Rectal smooth muscle tissue (tissue), 1 donor: Measurements from ENCODE around the gene IRX5.

ENCODE experiments used
- H3K27ac ChIP-seq: one replicate; pipeline ENCODE4 v1.7.0; 2013; ENCODE audit warnings: low read depth, low read length, inconsistent platforms
- H3K27me3 ChIP-seq: one replicate; pipeline ENCODE4 v1.7.0; 2013; ENCODE audit warnings: low read length; ENCODE audit not compliant: control insufficient read depth, insufficient read depth
- H3K36me3 ChIP-seq: one replicate; pipeline ENCODE4 v1.7.0; 2013; ENCODE audit warnings: low read length; ENCODE audit not compliant: control insufficient read depth, insufficient read depth
- H3K4me1 ChIP-seq: one replicate; pipeline ENCODE4 v1.7.0; 2013; ENCODE audit warnings: low read length; ENCODE audit not compliant: control insufficient read depth, insufficient read depth
- H3K4me3 ChIP-seq: one replicate; pipeline ENCODE4 v1.7.0; 2013; ENCODE audit warnings: low read length
- H3K9ac ChIP-seq: one replicate; pipeline ENCODE4 v1.7.0; 2013; ENCODE audit warnings: low read length

Gene IRX5

GRCh38 chr16:54923055-54923473, 7.6 kb upstream of the IRX5 start:
- Histone ChIP-seq H3K9ac (no peak overlapping the region), H3K27me3 (peaks cover 19% of the 10 kb centered on the region), H3K4me3 (no peak overlapping the region), H3K27ac (no peak overlapping the region), H3K36me3 (no peaks in the 10 kb centered on the region), H3K4me1 (no peaks in the 10 kb centered on the region)

- H3K4me1 ChIP-seq = no peaks in the 10 kb centered on the region
- no peak overlapping the region for H3K4me3 ChIP-seq
- H3K27me3 ChIP-seq = peaks cover 22% of the 10 kb centered on the region
- no peak overlapping the region for H3K27ac ChIP-seq
- H3K9ac ChIP-seq = no peak overlapping the region
- H3K36me3 ChIP-seq = no peaks in the 10 kb centered on the region
Observed at GRCh38 chr16:54923988-54924387, 6.7 kb upstream of the IRX5 start.

GRCh38 chr16:54926166-54926838, 4.4 kb upstream of the IRX5 start:
- no peak overlapping the region for H3K9ac ChIP-seq
- H3K4me1 ChIP-seq = peaks cover 11% of the 10 kb centered on the region
- no peak overlapping the region for H3K4me3 ChIP-seq
- H3K36me3 ChIP-seq = no peaks in the 10 kb centered on the region
- peaks cover 30% of the 10 kb centered on the region for H3K27me3 ChIP-seq
- no peak overlapping the region for H3K27ac ChIP-seq

- peaks cover 40% of the 10 kb centered on the region for H3K27me3 ChIP-seq
- H3K4me1 ChIP-seq = peaks cover 11% of the 10 kb centered on the region
- no peak overlapping the region for H3K4me3 ChIP-seq
- H3K9ac ChIP-seq = no peak overlapping the region
- no peaks in the 10 kb centered on the region for H3K36me3 ChIP-seq
- no peak overlapping the region for H3K27ac ChIP-seq
Observed at GRCh38 chr16:54927125-54928015, 3.3 kb upstream of the IRX5 start.

- Histone ChIP-seq H3K9ac (no peak overlapping the region), H3K4me1 (peaks cover 11% of the 10 kb centered on the region), H3K36me3 (no peaks in the 10 kb centered on the region), H3K4me3 (peak overlapping the region; percentile 40), H3K27ac (no peak overlapping the region), H3K27me3 (peaks cover 46% of the 10 kb centered on the region)
Observed at GRCh38 chr16:54928016-54928356, 2.7 kb upstream of the IRX5 start.

GRCh38 chr16:54928411-54929089, 2.1 kb upstream of the IRX5 start:
- Histone ChIP-seq H3K4me3 (peak overlapping the region; percentile 59), H3K27ac (no peak overlapping the region), H3K36me3 (no peaks in the 10 kb centered on the region), H3K9ac (no peak overlapping the region), H3K4me1 (peaks cover 11% of the 10 kb centered on the region), H3K27me3 (peaks cover 47% of the 10 kb centered on the region)

GRCh38 chr16:54929090-54930004, 1.3 kb upstream of the IRX5 start:
- Histone ChIP-seq H3K27me3 (peaks cover 48% of the 10 kb centered on the region), H3K9ac (no peak overlapping the region), H3K4me3 (peak overlapping the region; percentile 66), H3K4me1 (peaks cover 11% of the 10 kb centered on the region), H3K36me3 (no peaks in the 10 kb centered on the region), H3K27ac (no peak overlapping the region)

GRCh38 chr16:54930869-54931119, 129 bp downstream of the IRX5 start:
- no peak overlapping the region for H3K9ac ChIP-seq
- peak overlapping the region; percentile 66 for H3K4me3 ChIP-seq
- peaks cover 11% of the 10 kb centered on the region for H3K4me1 ChIP-seq
- no peaks in the 10 kb centered on the region for H3K36me3 ChIP-seq
- no peak overlapping the region for H3K27ac ChIP-seq
- H3K27me3 ChIP-seq = peaks cover 60% of the 10 kb centered on the region

GRCh38 chr16:54931120-54932014, 702 bp downstream of the IRX5 start:
- H3K4me1 ChIP-seq = peaks cover 11% of the 10 kb centered on the region

GRCh38 chr16:54932021-54932660, 1.5 kb downstream of the IRX5 start:
- H3K27me3 ChIP-seq = peaks cover 56% of the 10 kb centered on the region
- no peaks in the 10 kb centered on the region for H3K36me3 ChIP-seq
- no peak overlapping the region for H3K4me3 ChIP-seq
- no peak overlapping the region for H3K9ac ChIP-seq
- no peak overlapping the region for H3K27ac ChIP-seq
- H3K4me1 ChIP-seq = peaks cover 11% of the 10 kb centered on the region

More at GRCh38 chr16:54931120-54932014, 702 bp downstream of the IRX5 start:
- peak overlapping the region; percentile 66 for H3K4me3 ChIP-seq
- no peaks in the 10 kb centered on the region for H3K36me3 ChIP-seq
- H3K27me3 ChIP-seq = peaks cover 57% of the 10 kb centered on the region
- H3K9ac ChIP-seq = no peak overlapping the region
- H3K27ac ChIP-seq = no peak overlapping the region

GRCh38 chr16:54932737-54933254, 2.1 kb downstream of the IRX5 start:
- Histone ChIP-seq H3K27me3 (peaks cover 56% of the 10 kb centered on the region), H3K4me3 (no peak overlapping the region), H3K9ac (no peak overlapping the region), H3K4me1 (peaks cover 11% of the 10 kb centered on the region), H3K36me3 (no peaks in the 10 kb centered on the region), H3K27ac (no peak overlapping the region)
